Liver (tissue), 9 donors: ENCODE data around the gene CREB3L2. TPM values are rescaled to one million over a fixed set of nuclear protein-coding genes. Genes with fewer than 3 reads are reported as not detected.

Experiments used
- DNase-seq: peaks from one replicate; pipeline ENCODE4 v3.0.0-alpha.2; 2017; ENCODE audit warnings: low spot score
- H3K27ac ChIP-seq, 2 donors: one replicate each; pipeline ENCODE4 v1.7.0; 2013; ENCODE audit warnings: inconsistent platforms in 2 of 2, low read length in 2 of 2, control low read depth in 1 of 2, low read depth in 1 of 2, mild to moderate bottlenecking in 1 of 2
- H3K27me3 ChIP-seq, 4 donors: one replicate each; pipeline versions ENCODE4 v1.6.1 to v1.7.0; 2013; ENCODE audit warnings: low read length in 3 of 4, inconsistent platforms in 1 of 4, mild to moderate bottlenecking in 1 of 4, moderate library complexity in 1 of 4; ENCODE audit not compliant: control insufficient read depth in 4 of 4, insufficient read depth in 4 of 4
- H3K36me3 ChIP-seq, 4 donors: one replicate each; pipeline versions ENCODE4 v1.6.1 to v1.7.0; 2013; ENCODE audit warnings: low read length in 3 of 4, mild to moderate bottlenecking in 3 of 4, low read depth in 1 of 4, moderate library complexity in 1 of 4; ENCODE audit not compliant: control insufficient read depth in 4 of 4, insufficient read depth in 3 of 4
- H3K4me1 ChIP-seq, 4 donors: one replicate each; pipeline versions ENCODE4 v1.6.1 to v1.7.0; 2013; ENCODE audit warnings: low read length in 3 of 4, mild to moderate bottlenecking in 3 of 4, moderate library complexity in 1 of 4; ENCODE audit not compliant: control insufficient read depth in 4 of 4, insufficient read depth in 4 of 4
- H3K4me3 ChIP-seq, 3 donors: one replicate each; pipeline versions ENCODE4 v1.6.1 to v1.7.0; 2013; ENCODE audit warnings: low read length in 3 of 3, control low read depth in 1 of 3, low read depth in 1 of 3, mild to moderate bottlenecking in 1 of 3
- H3K9ac ChIP-seq, 2 donors: one replicate each; pipeline ENCODE4 v1.7.0; 2013; ENCODE audit warnings: low read length in 2 of 2, mild to moderate bottlenecking in 2 of 2, moderate library complexity in 2 of 2, control low read depth in 1 of 2, low read depth in 1 of 2
- H3K9me3 ChIP-seq, 4 donors: one replicate each; pipeline versions ENCODE4 v1.6.1 to v1.7.0; 2013; ENCODE audit warnings: low read length in 3 of 4; ENCODE audit not compliant: control insufficient read depth in 4 of 4
- ATF3 ChIP-seq: IDR thresholded peaks from 2 replicates; pipeline ENCODE4 v1.6.1; 2016; ENCODE audit warnings: antibody characterized with exemption
- EGR1 ChIP-seq, 2 donors: IDR thresholded peaks; 2 replicates each; pipeline ENCODE4 v1.6.1; 2016 to 2018; ENCODE audit warnings: antibody characterized with exemption in 2 of 2, low read depth in 2 of 2
- FOXA1 ChIP-seq: IDR thresholded peaks from 2 replicates; pipeline ENCODE4 v1.6.1; 2016; ENCODE audit warnings: antibody characterized with exemption
- FOXA2 ChIP-seq: IDR thresholded peaks from 2 replicates; pipeline ENCODE4 v1.6.1; 2016; ENCODE audit warnings: antibody characterized with exemption
- HNF4A ChIP-seq, 2 donors: conservative IDR thresholded peaks; 2 replicates each; pipeline ENCODE4 v1.6.1; 2016; ENCODE audit warnings: antibody characterized with exemption in 2 of 2, mild to moderate bottlenecking in 2 of 2
- JUND ChIP-seq, 2 donors: IDR thresholded peaks; 2 replicates each; pipeline ENCODE4 v1.6.1; 2016; ENCODE audit warnings: antibody characterized with exemption in 2 of 2
- MAX ChIP-seq: IDR thresholded peaks from 2 replicates; pipeline ENCODE4 v1.6.1; 2016; ENCODE audit warnings: antibody characterized with exemption
- NR2F2 ChIP-seq: IDR thresholded peaks from 2 replicates; pipeline ENCODE4 v1.6.1; 2016; ENCODE audit warnings: antibody characterized with exemption
- RAD21 ChIP-seq, 2 donors: IDR thresholded peaks; 2 replicates each; pipeline ENCODE4 v1.6.1; 2016; ENCODE audit warnings: antibody characterized with exemption in 2 of 2, mild to moderate bottlenecking in 2 of 2
- REST ChIP-seq: IDR thresholded peaks from 2 replicates; pipeline ENCODE4 v1.6.1; 2016; ENCODE audit warnings: antibody characterized with exemption, mild to moderate bottlenecking
- RXRA ChIP-seq, 2 donors: IDR thresholded peaks; 2 replicates each; pipeline ENCODE4 v1.6.1; 2017 to 2018; ENCODE audit warnings: antibody characterized with exemption in 2 of 2, mild to moderate bottlenecking in 1 of 2
- SP1 ChIP-seq: IDR thresholded peaks from 2 replicates; pipeline ENCODE4 v1.6.1; 2018; ENCODE audit warnings: antibody characterized with exemption, mild to moderate bottlenecking
- TAF1 ChIP-seq: conservative IDR thresholded peaks from 2 replicates; pipeline ENCODE4 v1.6.1; 2016; ENCODE audit warnings: antibody characterized with exemption, mild to moderate bottlenecking
- YY1 ChIP-seq: IDR thresholded peaks from 2 replicates; pipeline ENCODE4 v1.6.1; 2016; ENCODE audit warnings: antibody characterized with exemption, mild to moderate bottlenecking
- ZBTB33 ChIP-seq: IDR thresholded peaks from 2 replicates; pipeline ENCODE4 v1.6.1; 2016; ENCODE audit warnings: antibody characterized with exemption
- WGBS: extraction: QIAGEN DNeasy Blood & Tissue Kit; methylation state at CpG from one replicate; pipeline ENCODE4 v1.1.7; 2013; 5-methylcytosine and 5-hydroxymethylcytosine counted together
- polyA plus RNA-seq, 2 donors: library from polyadenylated mRNA; stranded (reverse) in 1 of 2; unstranded in 1 of 2; fragments of 200-250 nt in 1 of 2; fragments of >200 nt in 1 of 2; fragmentation: Nextera tagmentation in 1 of 2; extraction: Ambion mirVana in 1 of 2; gene quantifications; one replicate each; pipeline versions ENCODE4 v1.2.1 to v1.2.3, GENCODE V29; 2013 to 2015
- total RNA-seq, 2 donors: library from RNA; depleted of rRNA; stranded (reverse); fragments of >200 nt; gene quantifications; one replicate each; pipeline ENCODE4 v1.2.3, GENCODE V29; 2014
- donor health status: healthy.
- donor health status: healthy.
- donor health status: healthy.
- donor health status: healthy.
- donor health status: healthy.

CREB3L2 gene
- total and polyA plus RNA-seq, 4 donors = 6.7 to 16.6 (median 9.9) TPM

- Histone ChIP-seq H3K27me3 (no peaks in the 10 kb centered on the region), H3K4me3 (no peak overlapping the region), H3K9me3 (no peaks in the 10 kb centered on the region), H3K4me1 (peaks cover 9 to 41% (median 29%) of the 10 kb centered on the region in 4 donors), H3K27ac (no peak overlapping the region), H3K36me3 (no peaks in the 10 kb centered on the region), H3K9ac (no peak overlapping the region)
- no peak for DNase-seq
- 85% methylated on average over 4 of the region's 4 CpGs for WGBS
- TF ChIP-seq FOXA1 (no peak), NR2F2 (no peak), ATF3 (no peak), JUND (IDR thresholded peaks at IDR 0.05) (no peak), MAX (no peak), EGR1 (IDR thresholded peaks at IDR 0.05; ENCODE audit: low read depth in 2 of 2) (no peak), HNF4A (conservative IDR thresholded peaks at IDR 0.05) (no peak), FOXA2 (no peak), YY1 (no peak), TAF1 (no peak), REST (no peak), SP1 (no peak), ZBTB33 (no peak)
Measured at GRCh38 chr7:137987968-137988367, 13.9 kb downstream of the CREB3L2 start.

- H3K4me1 ChIP-seq = peaks cover 9 to 39% (median 27%) of the 10 kb centered on the region in 4 donors
Measured at GRCh38 chr7:137987563-137987962, 14.3 kb downstream of the CREB3L2 start.

More at GRCh38 chr7:137987563-137987962, 14.3 kb downstream of the CREB3L2 start:
- no peaks in the 10 kb centered on the region for H3K36me3 ChIP-seq
- DNase-seq = no peak
- H3K9ac ChIP-seq = no peak overlapping the region
- no peaks in the 10 kb centered on the region for H3K9me3 ChIP-seq
- TF ChIP-seq HNF4A (conservative IDR thresholded peaks at IDR 0.05) (no peak), RAD21 (IDR thresholded peaks at IDR 0.05) (no peak), RXRA (IDR thresholded peaks at IDR 0.05) (no peak), ZBTB33 (no peak)
- 94% methylated on average over 5 of the region's 5 CpGs for WGBS
- H3K27ac ChIP-seq = no peak overlapping the region
- H3K4me3 ChIP-seq = no peak overlapping the region
- H3K27me3 ChIP-seq = no peaks in the 10 kb centered on the region
